ENCODE data around the gene ANO5. TPM values are rescaled to one million over a fixed set of nuclear protein-coding genes. Genes with fewer than 3 reads are reported as not detected.

The ANO5 gene
- total and polyA plus RNA-seq, 2 of the 4 experiments (the other 2 are of a cell fraction) = not detected

- 0% methylated on average over 1 of the region's 1 CpG; no CpG with 5 or more reads in 1 of the 2 experiments for WGBS, 2 experiments (ENCODE audit: extremely low coverage in 2 of 2, insufficient read length in 1 of 2)
- CTCF ChIA-PET = no interaction called here
- H2BK20ac ChIP-seq (ENCODE audit: low read depth, low read length) = no peak overlapping the region
- no peak overlapping the region for H3K4ac ChIP-seq (ENCODE audit: low read depth, low read length)
- H3K79me1 ChIP-seq (ENCODE audit: low read depth in 1 of 2, low read length in 2 of 2) = no peaks in the 10 kb centered on the region
- H4K20me1 ChIP-seq (ENCODE audit: insufficient read depth, low read length) = no peaks in the 10 kb centered on the region
- no peaks in the 10 kb centered on the region for H3K4me1 ChIP-seq (ENCODE audit: control insufficient read depth, insufficient read depth, low read length)
- no peak overlapping the region for H4K91ac ChIP-seq (ENCODE audit: insufficient read depth, low read depth, low read length)
- no peak overlapping the region for H3K14ac ChIP-seq (replicated peaks; ENCODE audit: low read depth, low read length)
- H3K56ac ChIP-seq (ENCODE audit: extremely low read depth, insufficient read depth, low read length) = no peak overlapping the region
- intact Hi-C loops (cut with micrococcal nuclease) = no loop called here
- no peak overlapping the region for H4K8ac ChIP-seq (ENCODE audit: low read depth in 2 of 2, low read length in 2 of 2)
- H2AK9ac ChIP-seq (replicated peaks; ENCODE audit: low read depth, low read length, poor library complexity) = no peak overlapping the region
- TF ChIP-seq BHLHE40 (IDR thresholded peaks at IDR 0.05; ENCODE audit: low read depth, low read length) = no peak
- no peak for TF ChIP-seq MAZ (IDR thresholded peaks at IDR 0.05; ENCODE audit: borderline replicate concordance, low read depth, low read length)
- TF ChIP-seq MXI1 (IDR thresholded peaks at IDR 0.05; ENCODE audit: borderline replicate concordance, low read depth, low read length) = no peak
- TF ChIP-seq ELK1 (IDR thresholded peaks at IDR 0.05; ENCODE audit: borderline replicate concordance, low read depth, low read length) = no peak
- no peak for TF ChIP-seq POLR2A (IDR thresholded peaks at IDR 0.05; ENCODE audit: low read depth, low read length)
- TF ChIP-seq NFE2L2 (IDR thresholded peaks at IDR 0.05; ENCODE audit: low read depth, low read length) = no peak
- no peak for TF ChIP-seq SMC3 (IDR thresholded peaks at IDR 0.05; ENCODE audit: low read depth, low read length)
- TF ChIP-seq RCOR1 (IDR thresholded peaks at IDR 0.05; ENCODE audit: insufficient replicate concordance, low read length) = no peak
- TF ChIP-seq FOS (IDR thresholded peaks at IDR 0.05; ENCODE audit: low read depth, low read length) = no peak
- TF ChIP-seq CTCF (conservative IDR thresholded peaks at IDR 0.05; ENCODE audit: low read depth, low read length) = no peak
- no peak for TF ChIP-seq USF2 (IDR thresholded peaks at IDR 0.05; ENCODE audit: low read depth, low read length)
- H3K23ac ChIP-seq (ENCODE audit: low read depth, low read length) = no peak overlapping the region
- no peak overlapping the region for H3K9ac ChIP-seq (ENCODE audit: low read depth, low read length)
- no peak overlapping the region for H3K4me3 ChIP-seq (ENCODE audit: insufficient read depth, low read depth, low read length)
- H4K5ac ChIP-seq (ENCODE audit: low read depth, low read length) = no peak overlapping the region
- no peaks in the 10 kb centered on the region for H3K36me3 ChIP-seq (ENCODE audit: control insufficient read depth, insufficient read depth, low read length)
- H3K27me3 ChIP-seq (ENCODE audit: control insufficient read depth, insufficient read depth, low read length) = no peaks in the 10 kb centered on the region
- dilution Hi-C loops (cut with HindIII; ENCODE audit: low sequenced_read_pairs, unreplicated experiment) = no loop called here
- H3K4me2 ChIP-seq (ENCODE audit: low read depth, low read length) = no peak overlapping the region
- BruUV-seq (replicated peaks) = no TSS peak
- in situ Hi-C loops (cut with MboI; ENCODE audit: low sequenced_read_pairs) = no loop called here
- POLR2A ChIA-PET (ENCODE audit: unreplicated experiment) = no interaction called here
- H2BK5ac ChIP-seq (ENCODE audit: low read depth, low read length, poor library complexity, severe bottlenecking) = no peak overlapping the region
- ATAC-seq (ENCODE audit: low read depth) (no peak), DNase-seq (no peak)
- H3K9me1 ChIP-seq (ENCODE audit: insufficient read depth, low read length) = no peaks in the 10 kb centered on the region
- H3K27ac ChIP-seq (ENCODE audit: insufficient read depth, low read length) = no peak overlapping the region
- no peak overlapping the region for H2BK120ac ChIP-seq (ENCODE audit: low read depth, low read length)
- no peak overlapping the region for H2BK15ac ChIP-seq (ENCODE audit: low read depth, low read length)
- no peak overlapping the region for H3K18ac ChIP-seq (ENCODE audit: low read depth, low read length)
- H2AFZ ChIP-seq (replicated peaks; ENCODE audit: low read length, poor library complexity) = no peak overlapping the region
- H2AK5ac ChIP-seq (ENCODE audit: low read depth, low read length) = no peak overlapping the region
- H3K9me3 ChIP-seq (ENCODE audit: control insufficient read depth, insufficient read depth, low read length) = peaks cover 9% of the 10 kb centered on the region; the same call in 1 of the 2 replicates
Measured at GRCh38 chr11:22161489-22161888, 31.4 kb upstream of the ANO5 start.

Measured in IMR-90 (cell line).